HepG2 (cell line): ENCODE data around the gene STK38L. TPM values are rescaled to one million over a fixed set of nuclear protein-coding genes. Genes with fewer than 3 reads are reported as not detected.
A peak's percentile ranks its signal among the peaks of the same experiment; 100 is the strongest.

Source experiments
- ARID3A ChIP-seq: IDR thresholded peaks from 2 replicates; pipeline ENCODE4 v1.6.1; 2012; ENCODE audit warnings: low read depth, low read length, improper control_type of control experiment
- ASH2L ChIP-seq: fragments of 300-600, 200-600 bp; sonication (generic); IDR thresholded peaks from 2 replicates; pipeline ENCODE4 v1.7.0; 2017; ENCODE audit warnings: low read depth, mild to moderate bottlenecking, moderate library complexity, mixed read lengths, low read length; ENCODE audit not compliant: insufficient read length
- ELF1 ChIP-seq: sonication (generic); formaldehyde crosslinking; IDR thresholded peaks from 2 replicates; pipeline ENCODE4 v1.4.0; 2020; ENCODE audit warnings: missing genetic modification reagents
- FOXK1 ChIP-seq: sonication (generic); formaldehyde crosslinking; IDR thresholded peaks from 2 replicates; pipeline ENCODE4 v1.4.0; 2020; ENCODE audit warnings: low read depth, missing genetic modification reagents, borderline replicate concordance
- KDM5A ChIP-seq: fragments of 200-600 bp; sonication (generic); IDR thresholded peaks from 2 replicates; pipeline ENCODE4 v1.7.0; 2018; ENCODE audit warnings: antibody characterized with exemption, mild to moderate bottlenecking, low read length, borderline replicate concordance
- KDM6A ChIP-seq: IDR thresholded peaks from 2 replicates; pipeline ENCODE4 v1.6.1; 2016; ENCODE audit warnings: low read depth
- MBNL3 ChIP-seq: fragments of 250-450 bp; sonication (Bioruptor Pico); conservative IDR thresholded peaks from 2 replicates; pipeline ENCODE4 v1.8.0; 2022; ENCODE audit warnings: mild to moderate bottlenecking, inconsistent platforms
- MXD4 ChIP-seq: IDR thresholded peaks from 2 replicates; pipeline ENCODE4 v1.6.1; 2016; ENCODE audit warnings: mild to moderate bottlenecking, missing biosample characterization, missing genetic modification reagents
- MXI1 ChIP-seq: IDR thresholded peaks from 3 replicates; pipeline ENCODE4 v1.6.1; 2012; ENCODE audit warnings: low read depth, low read length, inconsistent platforms, borderline replicate concordance
- MYNN ChIP-seq: sonication (generic); formaldehyde crosslinking; IDR thresholded peaks from 2 replicates; pipeline ENCODE4 v1.4.0; 2020; ENCODE audit warnings: mild to moderate bottlenecking, low read depth, missing genetic modification reagents
- NFE2L1 ChIP-seq: sonication (generic); formaldehyde crosslinking; IDR thresholded peaks from 2 replicates; pipeline ENCODE4 v1.4.0; 2020; ENCODE audit warnings: missing genetic modification reagents, mild to moderate bottlenecking, borderline replicate concordance
- SSRP1 ChIP-seq: IDR thresholded peaks from 2 replicates; pipeline ENCODE4 v1.6.1; 2016; ENCODE audit warnings: control low read depth
- ZFYVE20 ChIP-seq: sonication (generic); formaldehyde crosslinking; IDR thresholded peaks from 2 replicates; pipeline ENCODE4 v1.8.0; 2023; ENCODE audit warnings: low read depth, mild to moderate bottlenecking, moderate library complexity, missing genetic modification reagents, borderline replicate concordance
- ZNF10 ChIP-seq: sonication (generic); formaldehyde crosslinking; IDR thresholded peaks from 2 replicates; pipeline ENCODE4 v1.4.0; 2020; ENCODE audit warnings: mild to moderate bottlenecking, low read depth, missing genetic modification reagents, borderline replicate concordance
- ZNF205 ChIP-seq: IDR thresholded peaks from 2 replicates; pipeline ENCODE4 v1.6.1; 2018; ENCODE audit warnings: missing biosample characterization, missing genetic modification reagents
- ZNF256 ChIP-seq: sonication (generic); formaldehyde crosslinking; conservative IDR thresholded peaks from 2 replicates; pipeline ENCODE4 v1.4.0; 2020; ENCODE audit warnings: missing genetic modification reagents
- ZNF263 ChIP-seq: sonication (generic); formaldehyde crosslinking; IDR thresholded peaks from 2 replicates; pipeline ENCODE4 v1.4.0; 2020; ENCODE audit warnings: missing genetic modification reagents
- ZNF275 ChIP-seq: sonication (generic); formaldehyde crosslinking; IDR thresholded peaks from 2 replicates; pipeline ENCODE4 v1.8.0; 2022; ENCODE audit warnings: missing genetic modification reagents, mild to moderate bottlenecking, inconsistent platforms, borderline replicate concordance
- ZNF3 ChIP-seq: IDR thresholded peaks from 2 replicates; pipeline ENCODE4 v1.7.0; 2017; ENCODE audit warnings: inconsistent platforms
- ZNF550 ChIP-seq: sonication (generic); formaldehyde crosslinking; IDR thresholded peaks from 2 replicates; pipeline ENCODE4 v1.4.0; 2020; ENCODE audit warnings: mild to moderate bottlenecking, missing genetic modification reagents, borderline replicate concordance
- ZNF629 ChIP-seq: sonication (generic); formaldehyde crosslinking; conservative IDR thresholded peaks from 2 replicates; pipeline ENCODE4 v1.5.0; 2020; ENCODE audit warnings: missing genetic modification reagents
- ZNF660 ChIP-seq: sonication (generic); formaldehyde crosslinking; IDR thresholded peaks from 2 replicates; pipeline ENCODE4 v1.5.1; 2020; ENCODE audit warnings: mild to moderate bottlenecking, low read depth, missing genetic modification reagents, borderline replicate concordance
- ZNF790 ChIP-seq: sonication (generic); formaldehyde crosslinking; IDR thresholded peaks from 2 replicates; pipeline ENCODE4 v1.8.0; 2022; ENCODE audit warnings: missing genetic modification reagents, mild to moderate bottlenecking, borderline replicate concordance
- polyA plus RNA-seq, 8 experiments: library from polyadenylated mRNA; depleted of rRNA in 3 of 8; stranded (reverse) in 7 of 8; unstranded in 1 of 8; fragments of >200 nt; fragmentation: Illumina TruSeq in 4 of 8; extraction: Trizol in 4 of 8; gene quantifications; 2 replicates each; pipeline versions ENCODE4 v1.2.1 to v1.2.3, GENCODE V29; 2011 to 2016; ENCODE audit warnings: low read depth in 4 of 8, missing spikeins in 1 of 8, mixed read lengths in 1 of 8; ENCODE audit not compliant: insufficient read depth in 1 of 8
- total RNA-seq, 5 experiments: library from RNA; depleted of rRNA; stranded (reverse); fragments of >200 nt; fragmentation: Illumina TruSeq; extraction: Trizol; gene quantifications; 2 replicates each; pipeline ENCODE4 v1.2.3, GENCODE V29; 2016; ENCODE audit warnings: low read depth in 1 of 5
- TF ChIP-seq, protein P1 (sequence below): sonication (generic); formaldehyde crosslinking; IDR thresholded peaks from 2 replicates; pipeline ENCODE4 v1.4.0; 2020; ENCODE audit warnings: missing genetic modification reagents, mild to moderate bottlenecking, borderline replicate concordance

The STK38L gene
- total and polyA plus RNA-seq, 2 of the 13 experiments (the other 11 are each of a cell fraction or from before 2014, with no cell fraction given): 6.1 to 26.4 TPM

- TF ChIP-seq ARID3A: no peak; the same call in 1 of the 2 replicates
- no peak for TF ChIP-seq MBNL3 (CRISPR knock-in tag)
- TF ChIP-seq ZNF263: peak; percentile 72
- TF ChIP-seq MYNN (CRISPR knock-in tag): no peak
- peak; percentile 61 for TF ChIP-seq ASH2L
- TF ChIP-seq ZNF205 (CRISPR knock-in tag): 0 out of 2 replicates have a peak, but pooled peaks have one; percentile 30
- TF ChIP-seq MXD4 (CRISPR knock-in tag): peak; percentile 59
- TF ChIP-seq SSRP1: no peak
- peak; percentile 70; the same call in 1 of the 3 replicates for TF ChIP-seq MXI1
- TF ChIP-seq ZNF660 (CRISPR knock-in tag): no peak
- no peak for TF ChIP-seq ZFYVE20 (CRISPR knock-in tag)
- peak; percentile 36; the same call in 1 of the 2 replicates for TF ChIP-seq NFE2L1 (CRISPR knock-in tag)
- TF ChIP-seq ZNF3 (CRISPR knock-in tag): no peak
- TF ChIP-seq, protein P1, sequence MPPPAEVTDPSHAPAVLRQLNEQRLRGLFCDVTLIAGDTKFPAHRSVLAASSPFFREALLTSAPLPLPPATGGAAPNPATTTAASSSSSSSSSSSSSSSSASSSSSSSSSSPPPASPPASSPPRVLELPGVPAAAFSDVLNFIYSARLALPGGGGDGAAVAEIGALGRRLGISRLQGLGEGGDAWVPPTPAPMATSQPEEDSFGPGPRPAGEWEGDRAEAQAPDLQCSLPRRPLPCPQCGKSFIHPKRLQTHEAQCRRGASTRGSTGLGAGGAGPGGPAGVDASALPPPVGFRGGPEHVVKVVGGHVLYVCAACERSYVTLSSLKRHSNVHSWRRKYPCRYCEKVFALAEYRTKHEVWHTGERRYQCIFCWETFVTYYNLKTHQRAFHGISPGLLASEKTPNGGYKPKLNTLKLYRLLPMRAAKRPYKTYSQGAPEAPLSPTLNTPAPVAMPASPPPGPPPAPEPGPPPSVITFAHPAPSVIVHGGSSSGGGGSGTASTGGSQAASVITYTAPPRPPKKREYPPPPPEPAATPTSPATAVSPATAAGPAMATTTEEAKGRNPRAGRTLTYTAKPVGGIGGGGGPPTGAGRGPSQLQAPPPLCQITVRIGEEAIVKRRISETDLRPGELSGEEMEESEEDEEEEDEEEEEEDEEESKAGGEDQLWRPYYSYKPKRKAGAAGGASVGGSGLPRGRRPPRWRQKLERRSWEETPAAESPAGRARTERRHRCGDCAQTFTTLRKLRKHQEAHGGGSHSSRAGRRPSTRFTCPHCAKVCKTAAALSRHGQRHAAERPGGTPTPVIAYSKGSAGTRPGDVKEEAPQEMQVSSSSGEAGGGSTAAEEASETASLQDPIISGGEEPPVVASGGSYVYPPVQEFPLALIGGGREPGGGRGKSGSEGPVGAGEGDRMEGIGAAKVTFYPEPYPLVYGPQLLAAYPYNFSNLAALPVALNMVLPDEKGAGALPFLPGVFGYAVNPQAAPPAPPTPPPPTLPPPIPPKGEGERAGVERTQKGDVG (CRISPR knock-in tag): peak; percentile 85
- TF ChIP-seq ZNF629 (CRISPR knock-in tag): no peak
- TF ChIP-seq ZNF275: peak; percentile 44
- no peak for TF ChIP-seq ZNF256 (CRISPR knock-in tag)
- TF ChIP-seq ELF1 (CRISPR knock-in tag): peak; percentile 55
- TF ChIP-seq ZNF550 (CRISPR knock-in tag): no peak
- no peak for TF ChIP-seq KDM5A
- no peak for TF ChIP-seq FOXK1 (CRISPR knock-in tag)
- peak; percentile 26; the same call in 1 of the 2 replicates for TF ChIP-seq KDM6A
- TF ChIP-seq ZNF10: no peak
- TF ChIP-seq ZNF790 (CRISPR knock-in tag): no peak
Measured at GRCh38 chr12:27213830-27214787, 30.0 kb upstream of the STK38L start (continued).
